ENCODE measurements around the gene TWIST1.

DNA sequence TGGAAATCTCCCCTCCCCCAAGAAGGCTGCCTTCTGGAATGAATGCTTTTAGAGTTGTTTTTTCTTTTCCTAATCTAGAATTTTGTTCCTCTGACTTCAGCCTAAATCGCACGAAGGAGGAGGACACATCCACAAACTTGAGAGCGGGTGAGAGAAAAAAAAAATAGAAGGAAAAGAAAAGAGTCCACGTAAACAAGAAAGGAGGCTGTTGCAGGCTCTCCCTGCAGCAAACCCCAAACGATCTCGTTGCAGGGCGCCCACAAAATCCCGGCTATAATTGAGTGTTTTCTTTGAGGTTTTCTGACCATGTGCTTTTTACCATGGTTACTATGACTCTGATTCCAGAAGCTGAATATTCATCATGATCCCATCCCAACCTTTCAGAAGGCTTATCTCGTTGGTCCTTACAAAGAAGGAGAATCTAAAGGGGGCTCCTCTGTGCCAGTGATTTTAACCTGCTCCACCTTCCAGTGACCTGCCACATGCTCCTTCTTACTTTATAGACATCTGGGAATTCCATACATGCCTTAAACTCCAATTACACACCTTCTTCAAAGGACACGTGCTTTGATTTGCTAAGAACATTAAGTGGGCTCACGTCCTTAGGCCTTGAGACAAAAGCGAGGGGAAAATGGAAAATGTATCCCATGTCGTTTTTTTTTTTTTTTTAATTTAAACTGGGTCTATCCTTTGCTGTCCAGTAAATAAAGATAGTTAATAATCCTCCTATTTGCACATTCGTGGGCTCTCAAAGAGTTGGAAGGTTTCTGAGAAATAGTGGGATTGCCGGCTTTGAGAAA is 5.8 kb downstream of the TWIST1 start:
- TF ChIP-seq, protein P1, sequence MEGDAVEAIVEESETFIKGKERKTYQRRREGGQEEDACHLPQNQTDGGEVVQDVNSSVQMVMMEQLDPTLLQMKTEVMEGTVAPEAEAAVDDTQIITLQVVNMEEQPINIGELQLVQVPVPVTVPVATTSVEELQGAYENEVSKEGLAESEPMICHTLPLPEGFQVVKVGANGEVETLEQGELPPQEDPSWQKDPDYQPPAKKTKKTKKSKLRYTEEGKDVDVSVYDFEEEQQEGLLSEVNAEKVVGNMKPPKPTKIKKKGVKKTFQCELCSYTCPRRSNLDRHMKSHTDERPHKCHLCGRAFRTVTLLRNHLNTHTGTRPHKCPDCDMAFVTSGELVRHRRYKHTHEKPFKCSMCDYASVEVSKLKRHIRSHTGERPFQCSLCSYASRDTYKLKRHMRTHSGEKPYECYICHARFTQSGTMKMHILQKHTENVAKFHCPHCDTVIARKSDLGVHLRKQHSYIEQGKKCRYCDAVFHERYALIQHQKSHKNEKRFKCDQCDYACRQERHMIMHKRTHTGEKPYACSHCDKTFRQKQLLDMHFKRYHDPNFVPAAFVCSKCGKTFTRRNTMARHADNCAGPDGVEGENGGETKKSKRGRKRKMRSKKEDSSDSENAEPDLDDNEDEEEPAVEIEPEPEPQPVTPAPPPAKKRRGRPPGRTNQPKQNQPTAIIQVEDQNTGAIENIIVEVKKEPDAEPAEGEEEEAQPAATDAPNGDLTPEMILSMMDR (IDR thresholded peaks at IDR 0.05; ENCODE audit: insufficient read depth, low read length, poor library complexity, severe bottlenecking), result no peak
- no peak for TF ChIP-seq EZH2phosphoT487 (conservative IDR thresholded peaks at IDR 0.05; ENCODE audit: low read length)
